ENCODE data around the gene PLD3. TPM values are rescaled to one million over a fixed set of nuclear protein-coding genes. Genes with fewer than 3 reads are reported as not detected.
"Not testable (repeated sequence)": the region's sequence is repeated elsewhere in the genome, so short reads cannot be mapped to it uniquely, and the experiment has no call there.

The PLD3 gene
- total RNA-seq, 1 experiment from 2014 or later = 328 TPM

DNA sequence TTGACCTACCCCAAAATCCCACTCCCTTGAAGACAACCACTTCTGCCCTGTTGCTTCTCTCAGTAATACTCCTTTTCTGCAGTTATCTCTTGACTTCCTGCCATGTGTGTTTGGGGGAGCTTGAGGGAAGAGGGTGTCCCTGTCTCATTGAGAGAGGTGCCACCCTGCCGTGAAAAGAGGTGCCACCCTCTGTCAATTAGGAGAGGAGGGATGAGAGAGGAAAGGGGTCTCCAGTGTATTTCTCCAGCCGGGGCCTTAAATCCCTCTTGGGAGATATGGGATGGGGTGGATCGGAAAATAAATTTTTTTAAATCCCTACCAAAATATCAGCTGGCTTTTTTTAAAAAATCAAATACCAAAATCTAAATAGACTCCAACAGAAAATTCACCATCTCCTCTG, 16.5 kb downstream of the PLD3 start:
- DNase-seq (ENCODE audit: low spot score) = no peak

DNA sequence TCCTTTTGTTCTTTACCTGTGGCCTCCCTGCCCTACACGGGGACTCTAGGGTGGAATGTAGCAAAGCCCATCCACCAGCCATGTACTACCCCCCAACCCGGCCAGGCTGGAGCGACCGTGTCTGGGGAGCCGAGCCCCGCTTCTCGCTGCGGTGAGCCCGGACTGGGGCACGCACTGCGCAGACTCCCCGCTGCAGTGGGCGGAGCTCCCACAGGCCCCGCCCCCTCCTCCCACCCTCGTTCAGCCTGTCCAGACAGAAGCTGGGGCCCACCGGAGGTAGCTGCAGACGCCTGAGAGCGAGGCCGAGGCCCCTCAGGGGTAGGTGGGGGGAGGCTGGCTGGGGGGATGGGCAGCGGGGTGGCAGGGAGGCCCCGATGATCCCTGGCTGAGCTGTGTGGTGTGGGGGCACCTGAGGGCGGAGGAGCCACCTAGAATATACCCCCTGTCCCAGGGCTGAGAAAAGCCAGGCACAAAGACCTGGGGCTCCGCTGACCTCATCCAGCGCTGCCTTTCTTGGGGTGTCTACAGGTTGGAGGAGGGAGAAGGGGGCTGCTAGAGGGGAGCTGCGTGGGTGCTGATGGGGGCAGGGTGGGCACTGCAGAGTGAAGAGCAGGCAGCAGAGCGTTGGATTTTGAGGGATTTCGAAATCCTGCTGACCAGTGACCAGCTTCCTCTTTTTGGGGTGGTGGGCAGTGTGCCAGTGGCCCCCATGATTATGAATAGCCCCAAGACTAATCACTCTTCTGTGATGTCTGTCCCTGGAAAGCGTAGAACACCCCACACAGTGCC, 17.3 kb downstream of the PLD3 start:
- DNase-seq (ENCODE audit: low spot score) = peak; percentile 61

- no peak for DNase-seq (ENCODE audit: low spot score)
Observed at GRCh38 chr19:40366697-40367561, 18.4 kb downstream of the PLD3 start.

DNA sequence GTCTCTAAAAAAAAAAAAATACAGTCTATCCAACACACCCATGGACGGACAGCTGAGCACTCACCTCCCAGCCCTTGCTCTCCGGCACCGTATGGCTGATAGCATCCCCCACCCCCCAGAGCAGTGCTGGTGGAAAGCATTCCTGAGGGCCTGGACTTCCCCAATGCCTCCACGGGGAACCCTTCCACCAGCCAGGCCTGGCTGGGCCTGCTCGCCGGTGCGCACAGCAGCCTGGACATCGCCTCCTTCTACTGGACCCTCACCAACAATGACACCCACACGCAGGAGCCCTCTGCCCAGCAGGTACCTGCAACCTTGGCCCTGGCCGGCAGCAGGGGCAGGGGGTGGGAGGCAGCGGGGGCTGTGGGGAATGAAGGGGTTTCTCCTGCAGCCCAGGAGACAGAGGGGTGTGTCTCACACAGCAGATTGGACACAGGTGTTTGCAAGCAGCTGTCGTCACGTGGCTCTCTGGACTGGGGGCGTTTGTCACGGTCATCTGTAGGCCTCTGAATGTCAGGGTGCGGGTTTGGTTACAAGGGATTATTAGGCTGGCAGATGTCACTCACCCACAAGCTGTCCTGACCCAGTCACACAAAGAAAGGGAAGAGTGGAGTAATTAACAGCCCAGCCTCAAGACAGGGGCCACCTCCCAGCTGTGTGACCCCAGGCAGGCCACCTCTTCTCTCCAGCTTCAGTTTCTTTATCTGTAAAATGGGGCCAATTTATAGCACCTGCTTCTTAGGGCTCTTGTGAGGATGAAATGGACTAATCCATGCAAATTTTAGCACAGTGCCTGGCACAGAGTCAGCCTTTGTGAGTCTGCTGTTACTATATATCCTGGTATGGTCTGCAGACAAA, 19.3 kb downstream of the PLD3 start:
- DNase-seq (ENCODE audit: low spot score) = no peak

DNA sequence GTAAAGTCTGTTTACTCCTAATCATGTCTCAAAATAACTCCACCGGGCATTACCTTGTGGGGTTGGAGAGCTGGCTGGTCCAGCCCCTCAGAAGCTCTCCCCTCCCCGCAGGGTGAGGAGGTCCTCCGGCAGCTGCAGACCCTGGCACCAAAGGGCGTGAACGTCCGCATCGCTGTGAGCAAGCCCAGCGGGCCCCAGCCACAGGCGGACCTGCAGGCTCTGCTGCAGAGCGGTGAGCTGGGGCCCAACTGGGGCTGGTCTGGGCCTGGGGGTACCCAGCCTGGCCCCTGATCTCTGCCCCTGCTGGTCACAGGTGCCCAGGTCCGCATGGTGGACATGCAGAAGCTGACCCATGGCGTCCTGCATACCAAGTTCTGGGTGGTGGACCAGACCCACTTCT, 21.3 kb downstream of the PLD3 start:
- no peak for DNase-seq (ENCODE audit: low spot score)

- DNase-seq (ENCODE audit: low spot score) = not testable (repeated sequence)
Observed at GRCh38 chr19:40370253-40370652, 21.8 kb downstream of the PLD3 start.

DNA sequence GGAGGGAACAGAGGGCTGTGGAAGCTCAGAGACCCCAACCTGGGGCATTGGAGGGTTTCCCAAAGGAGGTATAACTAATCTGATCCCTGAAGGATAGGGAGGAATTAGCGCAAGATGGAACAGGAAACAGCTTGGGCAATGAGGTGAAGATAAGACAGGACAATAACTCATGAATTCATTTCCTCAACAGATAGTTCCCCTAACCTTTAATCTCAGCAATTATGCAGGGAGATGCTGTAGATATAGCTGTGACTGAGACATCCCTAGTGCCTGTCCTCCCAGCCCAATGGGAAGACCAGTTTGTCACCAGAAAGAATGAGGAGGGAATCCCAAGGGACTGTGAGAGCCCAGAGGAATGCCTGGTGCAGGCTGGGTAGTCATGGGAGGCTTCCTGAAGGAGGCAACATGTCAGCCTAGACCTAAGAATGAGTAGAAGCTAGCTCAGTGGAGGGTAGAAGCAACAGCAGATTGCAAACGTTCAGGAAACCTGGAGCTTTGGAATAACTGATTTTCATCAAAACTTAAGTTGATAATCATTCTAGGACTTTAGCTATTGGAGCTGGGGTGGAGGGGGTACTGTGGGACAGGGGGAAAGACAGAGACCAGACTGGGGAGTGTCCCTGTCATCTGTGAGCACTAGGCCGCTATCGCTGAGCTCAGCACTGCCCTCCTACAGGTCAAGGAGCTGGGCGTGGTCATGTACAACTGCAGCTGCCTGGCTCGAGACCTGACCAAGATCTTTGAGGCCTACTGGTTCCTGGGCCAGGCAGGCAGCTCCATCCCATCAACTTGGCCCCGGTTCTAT, 22.7 kb downstream of the PLD3 start:
- no peak for DNase-seq (ENCODE audit: low spot score)

DNA sequence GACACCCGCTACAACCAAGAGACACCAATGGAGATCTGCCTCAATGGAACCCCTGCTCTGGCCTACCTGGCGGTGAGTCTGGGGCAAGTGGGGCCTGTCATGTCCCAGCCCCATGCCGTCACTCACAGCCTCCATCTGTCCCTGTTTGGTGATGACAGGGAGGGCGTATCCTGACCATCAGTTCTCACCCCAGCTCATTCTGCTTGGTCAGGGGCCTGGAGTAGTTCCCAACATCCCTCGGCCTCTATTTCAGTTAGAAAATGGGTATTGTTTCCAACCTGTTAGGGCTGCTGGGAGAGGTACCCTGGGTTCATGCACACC, 23.3 kb downstream of the PLD3 start:
- DNase-seq (ENCODE audit: low spot score) = no peak

DNA sequence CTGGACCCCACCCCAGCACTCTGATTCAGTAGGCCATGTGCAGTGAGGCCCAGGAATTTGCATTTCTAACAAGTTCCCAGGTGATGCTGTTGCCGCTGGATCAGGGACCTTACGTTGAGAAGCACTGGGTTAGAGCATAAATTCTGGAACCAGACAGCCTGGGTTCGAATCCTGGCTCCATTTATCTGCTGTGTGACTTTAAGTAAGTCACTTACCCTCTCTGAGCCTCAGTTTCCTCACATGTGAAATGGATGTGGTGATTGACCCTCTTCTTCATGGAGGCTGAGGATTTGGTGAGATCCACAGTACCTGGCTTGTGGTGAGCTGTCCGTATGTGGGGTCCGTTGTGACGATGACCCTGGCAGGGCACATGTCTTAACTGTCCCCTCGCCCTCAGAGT, 25.6 kb downstream of the PLD3 start:
- no peak for DNase-seq (ENCODE audit: low spot score)

GRCh38 chr19:40376286-40376862, 27.9 kb downstream of the PLD3 start:
- DNase-seq (ENCODE audit: low spot score) = no peak

DNA sequence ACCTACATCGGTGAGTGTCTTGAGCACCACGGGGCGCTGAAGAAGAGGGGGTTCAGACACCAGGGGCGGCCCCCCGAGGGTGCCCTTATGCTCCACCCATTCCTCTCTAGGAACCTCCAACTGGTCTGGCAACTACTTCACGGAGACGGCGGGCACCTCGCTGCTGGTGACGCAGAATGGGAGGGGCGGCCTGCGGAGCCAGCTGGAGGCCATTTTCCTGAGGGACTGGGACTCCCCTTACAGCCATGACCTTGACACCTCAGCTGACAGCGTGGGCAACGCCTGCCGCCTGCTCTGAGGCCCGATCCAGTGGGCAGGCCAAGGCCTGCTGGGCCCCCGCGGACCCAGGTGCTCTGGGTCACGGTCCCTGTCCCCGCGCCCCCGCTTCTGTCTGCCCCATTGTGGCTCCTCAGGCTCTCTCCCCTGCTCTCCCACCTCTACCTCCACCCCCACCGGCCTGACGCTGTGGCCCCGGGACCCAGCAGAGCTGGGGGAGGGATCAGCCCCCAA, 29.4 kb downstream of the PLD3 start:
- no peak for DNase-seq (ENCODE audit: low spot score)

DNA sequence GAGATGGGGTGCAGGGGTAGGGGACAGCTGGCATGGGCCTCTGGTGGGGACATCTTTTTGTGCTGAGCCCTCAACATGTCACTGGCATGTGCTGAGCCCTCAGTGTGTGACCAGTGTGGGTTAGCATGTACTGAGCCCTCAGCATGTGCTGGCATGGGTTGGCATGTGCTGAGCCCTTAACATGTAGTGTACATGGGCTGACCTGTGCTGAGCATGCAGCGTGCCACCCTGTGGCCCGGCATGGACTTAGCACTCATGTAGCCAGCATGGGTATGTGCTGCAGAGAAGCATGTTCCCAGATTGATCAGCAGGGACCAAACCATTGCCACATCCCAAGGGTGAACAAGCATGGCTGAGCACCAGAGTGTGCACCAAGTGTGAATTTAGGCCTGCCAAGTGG, 30.0 kb downstream of the PLD3 start:
- DNase-seq (ENCODE audit: low spot score) = no peak

GRCh38 chr19:40379446-40380198, 31.1 kb downstream of the PLD3 start:
- no peak for DNase-seq (ENCODE audit: low spot score)

- no peak for DNase-seq (ENCODE audit: low spot score)
Observed at GRCh38 chr19:40380199-40381037, 31.9 kb downstream of the PLD3 start.

DNA sequence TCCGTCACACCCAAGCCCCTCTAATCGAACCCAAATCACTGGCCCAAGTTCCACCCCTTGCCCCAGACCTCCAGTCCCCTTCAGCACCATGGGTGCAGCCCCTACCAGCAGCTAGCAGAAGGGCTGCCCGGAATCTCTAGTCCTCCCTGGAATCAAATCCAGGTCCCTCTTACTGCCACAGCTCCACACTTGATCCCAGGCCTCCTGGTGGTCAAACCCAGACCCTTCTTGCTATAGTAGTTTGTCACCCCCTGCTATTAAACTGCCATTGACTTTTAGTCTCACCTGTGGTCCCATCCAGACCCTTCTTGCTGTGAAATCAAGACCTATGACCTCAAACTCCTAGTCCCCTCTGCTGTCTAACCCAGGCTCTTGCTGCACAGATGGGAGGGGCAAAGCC, 32.8 kb downstream of the PLD3 start:
- DNase-seq (ENCODE audit: low spot score) = no peak

DNA sequence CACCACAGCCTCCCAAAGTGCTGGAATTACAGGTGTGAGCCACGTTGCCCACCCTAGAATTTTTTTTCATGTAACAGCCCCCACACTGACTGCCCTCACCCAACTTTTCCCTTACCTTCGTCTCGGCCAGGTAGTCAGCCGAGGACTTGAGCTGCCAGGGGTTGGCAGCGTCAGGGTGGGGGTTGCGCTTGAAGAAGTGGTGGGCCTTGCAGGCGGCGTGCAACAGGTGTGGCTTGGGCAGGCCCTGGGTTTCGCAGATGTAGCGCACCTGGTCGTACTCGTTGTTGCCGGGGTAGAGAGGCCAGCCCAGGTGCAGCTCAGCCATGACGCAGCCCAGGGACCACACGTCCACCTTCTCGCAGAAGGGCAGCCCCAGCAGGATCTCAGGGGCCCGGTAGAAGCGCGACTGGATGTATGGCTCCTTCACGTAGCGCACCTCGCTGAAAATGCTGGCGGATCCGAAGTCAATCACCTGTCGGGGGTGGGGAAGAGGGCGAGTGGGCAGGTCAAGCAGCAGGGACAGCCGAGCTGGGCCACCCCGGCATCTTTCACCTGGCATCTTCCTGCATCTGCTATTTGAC, 35.3 kb downstream of the PLD3 start:
- DNase-seq (ENCODE audit: low spot score) = no peak

DNA sequence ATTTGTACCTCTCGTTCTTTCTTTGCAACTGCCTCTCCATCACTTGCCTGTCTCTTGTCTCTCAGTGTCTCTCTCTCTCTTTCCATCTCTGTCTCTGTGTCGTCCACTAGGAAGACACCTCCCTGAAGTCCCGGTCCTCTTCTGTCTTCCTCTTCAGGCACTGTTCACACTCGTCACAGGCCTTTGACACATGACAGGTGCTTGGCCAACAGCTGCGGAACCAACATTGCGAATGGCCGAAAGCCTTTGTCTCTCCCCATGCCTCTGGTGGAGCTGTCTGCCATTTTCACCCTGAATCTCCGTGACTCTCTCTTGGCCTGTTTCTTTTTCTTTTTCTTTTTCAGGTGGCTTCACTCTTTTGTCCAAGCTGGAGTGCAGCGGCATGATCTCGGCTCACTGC, 38.7 kb downstream of the PLD3 start:
- no peak for DNase-seq (ENCODE audit: low spot score)

GRCh38 chr19:40388481-40388880, 40.0 kb downstream of the PLD3 start:
- DNase-seq (ENCODE audit: low spot score) = no peak
